ENCODE measurements around the gene FAM117B. TPM values are rescaled to one million over a fixed set of nuclear protein-coding genes. Genes with fewer than 3 reads are reported as not detected.

The FAM117B gene
- total RNA-seq, 1 experiment from 2014 or later: 24.0 TPM

DNA sequence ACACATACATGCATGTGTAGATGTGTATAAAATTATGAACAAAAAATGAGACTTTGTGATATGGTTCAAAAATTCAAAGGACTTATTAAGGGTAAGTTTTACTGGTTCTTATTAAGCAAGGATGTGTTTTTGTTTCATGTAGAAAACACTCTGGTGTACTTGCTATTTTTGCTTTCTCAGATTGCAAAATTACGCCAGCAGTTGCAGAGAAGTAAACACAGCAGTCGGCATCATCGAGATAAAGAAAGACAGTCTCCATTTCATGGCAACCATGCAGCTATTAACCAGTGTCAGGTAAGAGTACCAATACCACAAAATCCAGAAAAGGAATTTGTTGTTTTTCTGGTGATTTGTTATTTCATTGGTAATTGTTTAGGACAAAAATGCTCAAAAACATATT lies 91.3 kb downstream of the FAM117B start:
- H2BK12ac ChIP-seq (ENCODE audit: insufficient read length, low read depth, low read length): no peak overlapping the region
- no peak for DNase-seq
- no CpG with 5 or more reads among the region's 3 CpGs for WGBS (ENCODE audit: extremely low coverage, insufficient read length, low lambda C conversion rate)
- Mint-ChIP-seq H3K27me3 (ENCODE audit: low read depth) (no peaks in the 10 kb centered on the region), H3K4me3 (no peak overlapping the region), H3K36me3 (ENCODE audit: insufficient read depth in 1 of 3, low read depth in 3 of 3) (peaks cover 14 to 28% (median 27%) of the 10 kb centered on the region in 3 experiments), H3K4me1 (no peaks in the 10 kb centered on the region), H3K9me3 (peaks cover 0 to 2% of the 10 kb centered on the region in 2 experiments; a peak in 3 of 5 replicates), H3K27ac (no peak overlapping the region)
- H3K9me3 ChIP-seq (ENCODE audit: control insufficient read depth, low read depth, low read length): no peaks in the 10 kb centered on the region
- no peak overlapping the region for H4K8ac ChIP-seq (replicated peaks; ENCODE audit: insufficient read length, low read depth, low read length)
- H3K9ac ChIP-seq (ENCODE audit: extremely low read depth, insufficient read length, low read length): no peak overlapping the region
- no peak overlapping the region for H2BK15ac ChIP-seq (ENCODE audit: low read depth, low read length)
- no peak overlapping the region for H2BK20ac ChIP-seq (ENCODE audit: low read depth, low read length, poor library complexity, severe bottlenecking)
- no peak overlapping the region for H2AK5ac ChIP-seq (ENCODE audit: insufficient read length, low read length)
- H3T11ph ChIP-seq (ENCODE audit: low read length): no peak overlapping the region
- H3K4me1 ChIP-seq (ENCODE audit: insufficient read depth, low read length): no peaks in the 10 kb centered on the region
- H3K4ac ChIP-seq (ENCODE audit: low read depth, low read length): no peak overlapping the region
- no peak overlapping the region for H3K18ac ChIP-seq (ENCODE audit: insufficient read length, low read depth, low read length)
- no peak overlapping the region for H3K23ac ChIP-seq (ENCODE audit: insufficient read length, low read depth, low read length)
- no peaks in the 10 kb centered on the region for H3K27me3 ChIP-seq (ENCODE audit: insufficient read depth, low read length)
- no peak overlapping the region for H2BK5ac ChIP-seq (ENCODE audit: insufficient read length, low read length)
- H3K23me2 ChIP-seq (ENCODE audit: insufficient read length, low read depth, low read length, poor library complexity, severe bottlenecking): no peaks in the 10 kb centered on the region
- TF ChIP-seq, protein P1, sequence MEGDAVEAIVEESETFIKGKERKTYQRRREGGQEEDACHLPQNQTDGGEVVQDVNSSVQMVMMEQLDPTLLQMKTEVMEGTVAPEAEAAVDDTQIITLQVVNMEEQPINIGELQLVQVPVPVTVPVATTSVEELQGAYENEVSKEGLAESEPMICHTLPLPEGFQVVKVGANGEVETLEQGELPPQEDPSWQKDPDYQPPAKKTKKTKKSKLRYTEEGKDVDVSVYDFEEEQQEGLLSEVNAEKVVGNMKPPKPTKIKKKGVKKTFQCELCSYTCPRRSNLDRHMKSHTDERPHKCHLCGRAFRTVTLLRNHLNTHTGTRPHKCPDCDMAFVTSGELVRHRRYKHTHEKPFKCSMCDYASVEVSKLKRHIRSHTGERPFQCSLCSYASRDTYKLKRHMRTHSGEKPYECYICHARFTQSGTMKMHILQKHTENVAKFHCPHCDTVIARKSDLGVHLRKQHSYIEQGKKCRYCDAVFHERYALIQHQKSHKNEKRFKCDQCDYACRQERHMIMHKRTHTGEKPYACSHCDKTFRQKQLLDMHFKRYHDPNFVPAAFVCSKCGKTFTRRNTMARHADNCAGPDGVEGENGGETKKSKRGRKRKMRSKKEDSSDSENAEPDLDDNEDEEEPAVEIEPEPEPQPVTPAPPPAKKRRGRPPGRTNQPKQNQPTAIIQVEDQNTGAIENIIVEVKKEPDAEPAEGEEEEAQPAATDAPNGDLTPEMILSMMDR (conservative IDR thresholded peaks at IDR 0.05): no peak
- H4K91ac ChIP-seq (ENCODE audit: insufficient read length, low read depth, low read length): no peak overlapping the region
- no peaks in the 10 kb centered on the region for H3K79me1 ChIP-seq (ENCODE audit: insufficient read depth, low read depth, low read length, poor library complexity, severe bottlenecking)
- no peaks in the 10 kb centered on the region for H3K79me2 ChIP-seq (ENCODE audit: insufficient read depth, low read length)
- no peak overlapping the region for H2AFZ ChIP-seq (ENCODE audit: low read length)
- no peak overlapping the region for H3K56ac ChIP-seq (ENCODE audit: insufficient read length, low read depth, low read length)
- no peak overlapping the region for H4K5ac ChIP-seq (ENCODE audit: insufficient read length, low read depth, low read length)
- no peak overlapping the region for H3K27ac ChIP-seq (ENCODE audit: insufficient read length, low read depth, low read length)
- H3K14ac ChIP-seq (ENCODE audit: insufficient read depth, low read length): no peak overlapping the region
- no peak overlapping the region for H3K4me2 ChIP-seq (ENCODE audit: insufficient read depth, insufficient read length, low read length)
- H4K20me1 ChIP-seq (ENCODE audit: control insufficient read depth, insufficient read depth, insufficient read length): no peaks in the 10 kb centered on the region
- H2BK120ac ChIP-seq (ENCODE audit: low read depth, low read length, poor library complexity, severe bottlenecking): no peak overlapping the region

Data from H9 (cell line).